Lower leg skin (tissue), 3 donors: ENCODE measurements around the gene ZNF783.

Source experiments
- CTCF ChIP-seq, 3 donors: fragments of 450-650 bp; IDR thresholded peaks; one replicate each; pipeline ENCODE4 v1.5.1; 2016; ENCODE audit warnings: antibody characterized with exemption in 3 of 3, mild to moderate bottlenecking in 3 of 3, moderate library complexity in 2 of 3
- POLR2A ChIP-seq, 2 donors: fragments of 450-650 bp; IDR thresholded peaks; one replicate each; pipeline ENCODE4 v1.6.1; 2016 to 2017; ENCODE audit warnings: antibody characterized with exemption in 2 of 2, mild to moderate bottlenecking in 1 of 2, moderate library complexity in 1 of 2

- TF ChIP-seq CTCF (IDR thresholded peaks at IDR 0.05) (no peak), POLR2A (IDR thresholded peaks at IDR 0.05) (no peak)
Measured at GRCh38 chr7:149329766-149330334, 67.9 kb downstream of the ZNF783 start.
